NCI-H2196 treated with DMSO at 0.1 percent for 48 hours (cell line): Measurements from ENCODE around the gene TGOLN2.
"Not testable (repeated sequence)": the region's sequence is repeated elsewhere in the genome, so short reads cannot be mapped to it uniquely, and the experiment has no call there.

Experiments used
- DNase-seq: peaks from one replicate; lab custom pipeline; 2025; ENCODE audit not compliant: unreplicated experiment; lab: John Stamatoyannopoulos, UW

TGOLN2 gene

GRCh38 chr2:85340034-85340892, 12.5 kb upstream of the TGOLN2 start:
- DNase-seq, result no peak

DNA sequence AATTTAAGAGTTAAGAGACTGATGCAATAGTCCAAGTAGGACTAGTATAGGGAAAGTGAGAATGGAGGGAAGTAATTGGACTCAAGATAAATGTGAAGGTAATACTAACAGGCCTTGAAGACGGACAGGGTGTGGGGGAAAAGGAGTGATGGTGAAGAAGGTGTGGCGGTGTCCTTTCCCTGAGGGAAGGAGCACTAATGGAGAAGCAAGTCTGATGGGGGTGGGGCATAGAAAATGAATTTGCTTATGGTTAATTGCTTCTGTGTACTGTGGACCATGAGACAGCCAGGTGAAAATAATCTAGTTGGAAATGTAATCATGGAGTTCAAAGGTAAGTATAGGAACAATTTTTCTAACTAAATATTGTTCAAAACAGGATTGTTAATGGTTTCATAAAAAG, 7.1 kb upstream of the TGOLN2 start:
- DNase-seq, result no peak

- not testable (repeated sequence) for DNase-seq
Observed at GRCh38 chr2:85333877-85334276, 6.1 kb upstream of the TGOLN2 start.

DNA sequence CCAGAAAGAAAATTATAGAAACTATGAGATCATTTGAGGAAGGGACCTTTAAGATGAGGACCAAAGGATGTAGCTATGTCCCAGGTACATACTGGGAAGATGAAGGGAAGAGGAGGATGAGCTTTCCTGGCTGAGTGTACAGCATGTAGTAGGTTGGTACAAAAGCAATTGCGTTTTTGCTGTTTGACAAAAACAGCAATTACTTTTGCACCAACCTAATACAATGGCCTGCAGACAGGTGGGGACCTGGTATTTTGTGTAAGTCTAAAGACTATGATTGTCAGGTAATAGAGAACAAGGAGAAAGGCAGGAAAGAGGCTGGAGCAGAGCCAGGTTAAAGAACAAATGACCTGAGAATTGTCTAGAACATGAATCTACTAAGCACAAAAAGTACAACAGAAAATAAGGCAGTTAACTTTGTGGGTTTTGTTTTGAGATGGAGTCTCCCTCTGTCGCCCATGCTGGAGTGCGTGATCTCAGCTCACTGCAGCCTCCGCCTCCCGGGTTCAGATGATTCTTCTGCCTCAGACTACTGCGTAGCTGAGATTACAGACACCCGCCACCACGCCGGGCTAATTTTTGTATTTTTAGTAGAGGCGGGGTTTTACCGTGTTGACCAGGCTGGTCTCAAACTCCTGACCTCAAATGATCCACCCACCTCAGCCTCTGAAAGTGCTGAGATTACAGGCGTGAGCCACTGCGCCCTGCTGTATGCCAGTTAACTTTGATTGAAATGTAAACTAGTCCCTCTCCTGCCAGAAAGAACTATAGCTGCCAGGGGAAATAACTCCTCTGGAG, 3.2 kb upstream of the TGOLN2 start:
- no peak for DNase-seq

GRCh38 chr2:85329701-85330100, 1.9 kb upstream of the TGOLN2 start:
- not testable (repeated sequence) for DNase-seq

- DNase-seq, result no peak
Observed at GRCh38 chr2:85329181-85329651, 1.4 kb upstream of the TGOLN2 start.

GRCh38 chr2:85327160-85327821, 498 bp downstream of the TGOLN2 start:
- no peak for DNase-seq

DNA sequence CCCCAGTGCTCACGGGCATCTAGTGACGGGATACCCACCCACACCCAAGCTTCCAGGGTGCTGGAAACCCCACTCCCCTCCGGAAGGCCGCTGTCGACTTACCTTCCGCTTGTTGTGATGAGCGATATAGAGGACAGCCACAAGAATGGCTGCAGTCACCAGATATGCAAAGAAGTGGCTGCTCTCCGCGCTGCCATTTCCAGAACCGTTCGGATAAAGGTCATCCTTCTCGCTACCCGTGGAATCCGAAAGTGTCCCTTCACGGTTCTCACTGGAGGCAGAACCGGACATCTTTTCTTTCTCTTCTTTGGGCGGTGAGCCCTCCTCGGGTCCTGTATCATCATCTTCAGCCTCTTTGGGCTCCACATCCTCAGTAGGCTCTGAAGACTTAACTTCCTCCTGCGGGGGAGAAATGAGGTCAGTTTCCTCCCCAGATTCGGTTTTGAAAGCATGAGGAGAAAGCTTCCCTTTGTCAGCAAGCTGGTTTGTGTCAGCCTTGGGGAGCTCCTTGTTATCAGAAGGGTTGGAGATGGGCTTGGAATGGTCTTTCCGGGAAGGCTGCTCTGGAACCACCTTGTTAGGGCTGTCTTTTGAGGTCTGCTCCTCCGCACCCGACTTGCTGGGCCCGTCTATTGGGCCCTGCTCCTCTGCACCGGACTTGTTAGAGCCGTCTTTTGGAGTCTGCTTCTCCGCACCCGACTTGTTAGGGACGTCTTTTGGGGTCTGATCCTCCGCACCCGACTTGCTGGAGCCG, 1.2 kb downstream of the TGOLN2 start:
- no peak for DNase-seq

DNA sequence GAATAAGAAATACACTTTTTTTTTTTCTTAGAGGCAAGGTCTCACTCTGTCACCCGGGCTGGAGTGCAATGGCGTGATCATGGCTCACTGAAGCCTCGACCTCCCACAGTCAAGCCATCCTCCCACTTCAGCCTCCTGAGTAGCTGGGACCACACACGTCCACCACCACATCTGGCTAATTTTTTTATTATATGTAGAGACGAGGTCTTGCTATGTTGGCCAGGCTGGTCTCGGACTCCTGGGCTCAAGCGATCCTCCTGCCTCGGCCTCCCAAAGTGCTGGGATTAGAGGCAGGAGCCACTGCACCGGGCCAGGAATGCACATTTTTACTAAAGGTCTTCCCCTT, 2.4 kb downstream of the TGOLN2 start:
- DNase-seq, result no peak

GRCh38 chr2:85324639-85325465, 2.9 kb downstream of the TGOLN2 start:
- no peak for DNase-seq

DNA sequence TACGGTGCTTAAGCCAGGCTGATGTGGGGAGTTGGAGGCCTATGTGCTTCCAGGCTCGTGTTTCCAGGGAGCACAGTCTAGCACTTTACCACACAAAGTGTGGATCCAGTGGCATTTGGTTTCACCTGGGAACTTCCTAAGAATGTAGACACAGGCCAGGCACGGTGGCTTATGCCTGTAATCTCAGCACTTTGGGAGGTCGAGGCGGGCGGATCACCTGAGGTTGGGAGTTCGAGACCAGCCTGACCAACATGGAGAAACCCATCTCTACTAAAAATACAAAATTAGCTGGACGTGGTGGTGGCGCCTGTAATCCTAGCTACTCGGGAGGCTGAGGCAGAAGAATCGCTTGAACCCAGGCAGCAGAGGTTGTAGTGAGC, 3.8 kb downstream of the TGOLN2 start:
- DNase-seq, result not testable (repeated sequence)

- DNase-seq, result no peak
Observed at GRCh38 chr2:85323351-85323987, 4.3 kb downstream of the TGOLN2 start.

- DNase-seq, result no peak
Observed at GRCh38 chr2:85319796-85320195, 8.0 kb downstream of the TGOLN2 start.

DNA sequence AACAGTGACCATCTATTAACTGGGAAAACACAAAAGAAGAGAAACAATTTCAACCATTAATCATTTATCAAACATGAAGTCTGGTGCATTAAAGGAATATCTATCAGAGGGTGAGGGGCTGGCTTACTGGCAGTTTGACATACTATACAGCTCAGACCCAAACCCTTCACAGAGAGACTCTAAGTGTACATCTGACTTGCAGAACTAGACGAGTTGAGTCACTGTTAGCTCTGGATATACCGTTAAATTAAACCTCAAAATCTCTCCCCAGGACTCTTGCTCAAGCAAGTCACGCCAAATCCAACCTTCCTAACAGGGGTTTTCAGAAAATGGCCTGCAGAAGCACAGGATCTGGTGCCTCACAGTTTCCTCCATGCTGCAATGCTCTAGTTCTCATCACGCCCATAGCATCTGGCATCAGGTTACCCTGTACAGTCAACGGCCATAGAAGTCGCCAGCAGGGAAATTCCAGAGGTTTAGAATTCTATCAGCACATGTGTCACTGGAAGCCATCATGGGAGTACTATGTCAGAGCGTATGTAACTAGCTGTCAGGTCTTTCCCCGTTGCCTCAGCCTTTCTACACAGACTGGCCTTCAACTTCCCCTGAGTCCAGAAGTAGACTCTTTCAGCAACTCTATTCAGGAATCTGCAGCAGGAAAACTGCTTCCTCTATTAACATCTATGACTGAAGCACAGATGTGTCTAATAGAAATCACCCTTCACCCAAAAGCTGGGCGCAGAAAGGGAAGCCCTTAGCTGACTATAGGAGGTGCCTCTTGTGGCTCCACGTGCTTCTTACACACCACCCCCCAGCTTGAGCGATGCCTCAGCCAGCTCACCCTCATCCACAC, 9.3 kb downstream of the TGOLN2 start:
- no peak for DNase-seq

- not testable (repeated sequence) for DNase-seq
Observed at GRCh38 chr2:85315921-85316320, 11.9 kb downstream of the TGOLN2 start.

DNA sequence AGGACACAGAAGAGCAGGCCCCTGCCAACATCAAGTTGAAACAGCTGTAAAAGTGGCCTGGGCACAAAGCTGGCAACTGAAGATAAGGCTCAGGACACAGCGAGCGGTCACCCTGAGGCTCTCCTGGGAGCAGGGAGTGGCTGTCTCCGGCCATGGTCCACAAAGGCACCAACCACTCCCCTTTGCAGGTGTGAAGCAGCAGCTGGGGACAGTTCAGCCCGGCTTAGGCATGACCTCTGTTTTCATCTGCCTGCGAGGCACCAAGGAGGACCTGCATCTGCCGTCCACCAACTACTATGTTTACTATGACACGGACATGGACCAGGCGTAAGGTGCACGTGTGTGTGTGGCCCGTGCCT, 12.9 kb downstream of the TGOLN2 start:
- no peak for DNase-seq

DNA sequence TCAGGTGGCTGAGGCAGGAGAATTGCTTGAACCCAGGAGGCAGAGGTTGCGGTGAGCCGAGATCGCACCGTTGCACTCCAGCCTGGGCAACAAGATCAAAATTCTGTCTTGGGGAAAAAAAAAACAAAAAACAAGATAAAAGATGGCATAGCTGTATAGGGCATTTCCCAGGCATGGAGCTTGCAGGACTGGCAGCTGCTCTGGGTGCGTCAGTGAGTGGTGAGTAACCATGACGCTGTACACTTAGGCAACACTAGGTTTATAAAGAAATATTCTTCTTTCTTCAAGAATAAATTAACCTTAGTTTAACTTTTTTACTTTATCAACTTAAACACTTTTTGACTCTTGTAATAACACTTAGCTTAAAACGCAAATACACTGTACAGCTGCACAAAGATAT, 15.4 kb downstream of the TGOLN2 start:
- no peak for DNase-seq

DNA sequence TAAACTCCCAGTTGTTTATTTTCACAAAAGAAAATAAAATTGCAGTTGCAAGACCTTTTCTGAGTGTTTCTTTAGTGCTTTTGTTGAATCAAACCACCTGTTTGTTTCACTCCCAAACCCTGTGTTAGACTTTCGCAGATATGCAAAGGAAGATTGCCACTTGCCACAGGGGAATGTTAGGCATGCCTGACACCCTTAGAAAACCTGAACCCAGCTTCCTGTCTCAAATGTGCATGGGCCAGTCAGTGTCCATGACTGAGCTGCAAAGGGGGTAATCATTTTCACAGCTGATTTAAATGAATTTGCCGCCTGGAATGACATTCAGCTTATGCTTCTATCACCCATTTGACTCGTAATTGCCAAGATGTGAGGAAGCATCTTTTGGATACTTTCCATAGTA, 17.5 kb downstream of the TGOLN2 start:
- no peak for DNase-seq
